Testis (tissue), 2 donors: ENCODE results near the gene GRN.

Source experiments
- POLR2A ChIP-seq: fragments of 450-650 bp; IDR thresholded peaks from one replicate; pipeline ENCODE4 v1.6.1; 2017; ENCODE audit warnings: antibody characterized with exemption, mild to moderate bottlenecking, moderate library complexity
- TF ChIP-seq, protein P1 (sequence below), 3 experiments: fragments of 450-650 bp in 2 of 3; fragments of 200-600 bp in 1 of 3; sonication (generic) in 1 of 3; IDR thresholded peaks; one replicate each; pipeline ENCODE4 v1.5.1; 2016 to 2019; ENCODE audit warnings: antibody characterized with exemption in 3 of 3, mild to moderate bottlenecking in 2 of 3, moderate library complexity in 1 of 3

GRCh38 chr17:44297975-44298374, 47.1 kb upstream of the GRN start:
- TF ChIP-seq, protein P1, sequence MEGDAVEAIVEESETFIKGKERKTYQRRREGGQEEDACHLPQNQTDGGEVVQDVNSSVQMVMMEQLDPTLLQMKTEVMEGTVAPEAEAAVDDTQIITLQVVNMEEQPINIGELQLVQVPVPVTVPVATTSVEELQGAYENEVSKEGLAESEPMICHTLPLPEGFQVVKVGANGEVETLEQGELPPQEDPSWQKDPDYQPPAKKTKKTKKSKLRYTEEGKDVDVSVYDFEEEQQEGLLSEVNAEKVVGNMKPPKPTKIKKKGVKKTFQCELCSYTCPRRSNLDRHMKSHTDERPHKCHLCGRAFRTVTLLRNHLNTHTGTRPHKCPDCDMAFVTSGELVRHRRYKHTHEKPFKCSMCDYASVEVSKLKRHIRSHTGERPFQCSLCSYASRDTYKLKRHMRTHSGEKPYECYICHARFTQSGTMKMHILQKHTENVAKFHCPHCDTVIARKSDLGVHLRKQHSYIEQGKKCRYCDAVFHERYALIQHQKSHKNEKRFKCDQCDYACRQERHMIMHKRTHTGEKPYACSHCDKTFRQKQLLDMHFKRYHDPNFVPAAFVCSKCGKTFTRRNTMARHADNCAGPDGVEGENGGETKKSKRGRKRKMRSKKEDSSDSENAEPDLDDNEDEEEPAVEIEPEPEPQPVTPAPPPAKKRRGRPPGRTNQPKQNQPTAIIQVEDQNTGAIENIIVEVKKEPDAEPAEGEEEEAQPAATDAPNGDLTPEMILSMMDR (IDR thresholded peaks at IDR 0.05): no peak
- no peak for TF ChIP-seq POLR2A
